22Rv1 (cell line): ENCODE measurements around the gene MICU1.

Source experiments
- ZFX ChIP-seq: fragments of 450-650 bp; IDR thresholded peaks from 2 replicates; pipeline ENCODE4 v1.6.1; 2017; ENCODE audit warnings: antibody characterized with exemption, borderline replicate concordance
- TF ChIP-seq, protein P1 (sequence below): fragments of 450-650 bp; IDR thresholded peaks from 2 replicates; pipeline ENCODE4 v1.5.1; 2017; ENCODE audit warnings: mild to moderate bottlenecking

DNA sequence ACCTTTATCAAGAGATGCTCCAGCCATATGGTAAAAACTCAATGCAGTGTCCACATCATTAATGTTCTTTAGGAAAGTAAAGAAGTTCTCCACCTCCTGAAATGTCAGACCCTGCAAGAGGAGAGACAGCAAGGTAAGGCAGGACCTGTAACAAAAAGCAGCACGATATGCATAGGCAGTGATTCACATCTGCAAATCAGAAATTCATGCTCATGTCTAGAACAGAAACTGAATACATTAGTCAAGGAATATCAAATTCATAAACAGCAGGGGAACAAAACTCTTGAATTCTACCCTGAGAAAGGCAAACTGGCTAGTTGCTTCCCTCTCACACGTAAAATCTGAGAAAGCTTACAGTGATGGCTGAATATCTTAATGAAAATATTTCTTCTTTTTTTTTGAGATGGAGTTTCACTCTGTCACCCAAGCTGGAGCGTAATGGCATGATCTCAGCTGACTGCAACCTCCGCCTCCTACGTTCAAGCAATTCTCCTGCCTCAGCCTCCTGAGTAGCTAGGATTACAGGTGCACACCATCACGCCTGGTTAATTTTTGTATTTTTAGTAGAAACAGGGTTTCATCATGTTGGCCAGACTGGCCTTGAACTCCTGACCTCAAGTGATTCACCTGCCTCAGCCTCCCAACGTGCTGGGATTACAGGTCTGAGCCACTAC is 217.8 kb downstream of the MICU1 start:
- TF ChIP-seq, protein P1, sequence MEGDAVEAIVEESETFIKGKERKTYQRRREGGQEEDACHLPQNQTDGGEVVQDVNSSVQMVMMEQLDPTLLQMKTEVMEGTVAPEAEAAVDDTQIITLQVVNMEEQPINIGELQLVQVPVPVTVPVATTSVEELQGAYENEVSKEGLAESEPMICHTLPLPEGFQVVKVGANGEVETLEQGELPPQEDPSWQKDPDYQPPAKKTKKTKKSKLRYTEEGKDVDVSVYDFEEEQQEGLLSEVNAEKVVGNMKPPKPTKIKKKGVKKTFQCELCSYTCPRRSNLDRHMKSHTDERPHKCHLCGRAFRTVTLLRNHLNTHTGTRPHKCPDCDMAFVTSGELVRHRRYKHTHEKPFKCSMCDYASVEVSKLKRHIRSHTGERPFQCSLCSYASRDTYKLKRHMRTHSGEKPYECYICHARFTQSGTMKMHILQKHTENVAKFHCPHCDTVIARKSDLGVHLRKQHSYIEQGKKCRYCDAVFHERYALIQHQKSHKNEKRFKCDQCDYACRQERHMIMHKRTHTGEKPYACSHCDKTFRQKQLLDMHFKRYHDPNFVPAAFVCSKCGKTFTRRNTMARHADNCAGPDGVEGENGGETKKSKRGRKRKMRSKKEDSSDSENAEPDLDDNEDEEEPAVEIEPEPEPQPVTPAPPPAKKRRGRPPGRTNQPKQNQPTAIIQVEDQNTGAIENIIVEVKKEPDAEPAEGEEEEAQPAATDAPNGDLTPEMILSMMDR, result no peak
- TF ChIP-seq ZFX, result no peak
